HG02840 (cell line): ENCODE measurements around the gene TNFRSF21.
A peak's percentile ranks its signal among the peaks of the same experiment; 100 is the strongest.
"Not testable (repeated sequence)": the region's sequence is repeated elsewhere in the genome, so short reads cannot be mapped to it uniquely, and the experiment has no call there.

Experiments used
- ATAC-seq: cut with Tn5 transposase; IDR thresholded peaks from one replicate; pipeline ENCODE4 v1.9.1; 2021; ENCODE audit warnings: mild to moderate bottlenecking, moderate library complexity, moderate number of reproducible peaks; ENCODE audit not compliant: unreplicated experiment, low FRiP score

The TNFRSF21 gene

GRCh38 chr6:47328139-47328538 lies 18.4 kb upstream of the TNFRSF21 start:
- ATAC-seq, result not testable (repeated sequence)

- ATAC-seq, result no peak
Measured at GRCh38 chr6:47323887-47324286, 14.2 kb upstream of the TNFRSF21 start.

GRCh38 chr6:47323321-47323720 lies 13.6 kb upstream of the TNFRSF21 start:
- ATAC-seq, result no peak

GRCh38 chr6:47321577-47321976 lies 11.9 kb upstream of the TNFRSF21 start:
- ATAC-seq, result no peak

GRCh38 chr6:47319867-47320266 lies 10.2 kb upstream of the TNFRSF21 start:
- ATAC-seq, result no peak

- no peak for ATAC-seq
Measured at GRCh38 chr6:47319382-47319781, 9.7 kb upstream of the TNFRSF21 start.

GRCh38 chr6:47318236-47318989 lies 8.7 kb upstream of the TNFRSF21 start:
- ATAC-seq, result no peak

- not testable (repeated sequence) for ATAC-seq
Measured at GRCh38 chr6:47315181-47315580, 5.5 kb upstream of the TNFRSF21 start.

GRCh38 chr6:47310131-47310480 lies 401 bp upstream of the TNFRSF21 start:
- peak; percentile 7 for ATAC-seq

GRCh38 chr6:47308552-47309290 lies 984 bp downstream of the TNFRSF21 start:
- ATAC-seq, result no peak

- ATAC-seq, result no peak
Measured at GRCh38 chr6:47308198-47308517, 1.5 kb downstream of the TNFRSF21 start.

GRCh38 chr6:47307362-47308197 lies 2.1 kb downstream of the TNFRSF21 start:
- no peak for ATAC-seq

GRCh38 chr6:47306887-47307286 lies 2.8 kb downstream of the TNFRSF21 start:
- no peak for ATAC-seq

GRCh38 chr6:47303861-47304260 lies 5.8 kb downstream of the TNFRSF21 start:
- no peak for ATAC-seq

- peak; percentile 62 for ATAC-seq
Measured at GRCh38 chr6:47303342-47303741, 6.4 kb downstream of the TNFRSF21 start.

- ATAC-seq, result no peak
Measured at GRCh38 chr6:47302043-47302442, 7.7 kb downstream of the TNFRSF21 start.

GRCh38 chr6:47301441-47301840 lies 8.3 kb downstream of the TNFRSF21 start:
- ATAC-seq, result no peak

GRCh38 chr6:47300417-47300816 lies 9.3 kb downstream of the TNFRSF21 start:
- ATAC-seq, result no peak

- no peak for ATAC-seq
Measured at GRCh38 chr6:47299965-47300364, 9.7 kb downstream of the TNFRSF21 start.

GRCh38 chr6:47298475-47298874 lies 11.2 kb downstream of the TNFRSF21 start:
- ATAC-seq, result no peak

- no peak for ATAC-seq
Measured at GRCh38 chr6:47294990-47295389, 14.7 kb downstream of the TNFRSF21 start.
